ENCODE results near the gene WDR45. TPM values are rescaled to one million over a fixed set of nuclear protein-coding genes. Genes with fewer than 3 reads are reported as not detected.
A peak's percentile ranks its signal among the peaks of the same experiment; 100 is the strongest.

The WDR45 gene
- total RNA-seq, 3 donors from 2014 or later = 44.3 to 90.1 (median 52.6) TPM

- intact Hi-C loops (cut with DNase I, micrococcal nuclease) = no loop called here
- peak in 1 of 3 donors; percentile 17 for DNase-seq
Measured at GRCh38 chrX:49106930-49107329, 27.2 kb upstream of the WDR45 start.

GRCh38 chrX:49106296-49106695 lies 26.6 kb upstream of the WDR45 start:
- Histone ChIP-seq H3K9me3 (no peaks in the 10 kb centered on the region), H3K36me3 (ENCODE audit: low read depth) (no peaks in the 10 kb centered on the region), H3K4me1 (ENCODE audit: low read depth) (no peaks in the 10 kb centered on the region), H3K4me3 (no peak overlapping the region)
- ATAC-seq (no peak), DNase-seq (no peak)
- intact Hi-C loops (cut with DNase I, micrococcal nuclease) = no loop called here
- no peak for TF ChIP-seq CTCF (IDR thresholded peaks at IDR 0.05)

More at GRCh38 chrX:49106930-49107329, 27.2 kb upstream of the WDR45 start:
- H3K4me1 ChIP-seq (ENCODE audit: low read depth) = no peaks in the 10 kb centered on the region
- H3K9me3 ChIP-seq = no peaks in the 10 kb centered on the region
- TF ChIP-seq CTCF (IDR thresholded peaks at IDR 0.05) = no peak
- ATAC-seq = peak; percentile 82
- no peak overlapping the region for H3K4me3 ChIP-seq
- no peaks in the 10 kb centered on the region for H3K36me3 ChIP-seq (ENCODE audit: low read depth)

GRCh38 chrX:49103637-49104036 lies 23.9 kb upstream of the WDR45 start:
- Histone ChIP-seq H3K9me3 (no peaks in the 10 kb centered on the region), H3K36me3 (ENCODE audit: low read depth) (no peaks in the 10 kb centered on the region), H3K4me3 (no peak overlapping the region), H3K4me1 (ENCODE audit: low read depth) (peaks cover 4% of the 10 kb centered on the region)
- ATAC-seq (no peak), DNase-seq (no peak)
- TF ChIP-seq CTCF (IDR thresholded peaks at IDR 0.05) = no peak
- intact Hi-C loops (cut with DNase I, micrococcal nuclease) = no loop called here

GRCh38 chrX:49102190-49102589 lies 22.5 kb upstream of the WDR45 start:
- ATAC-seq = no peak
- H3K4me1 ChIP-seq (ENCODE audit: low read depth) = peaks cover 4% of the 10 kb centered on the region
- H3K36me3 ChIP-seq (ENCODE audit: low read depth) = no peaks in the 10 kb centered on the region
- DNase-seq = no peak
- TF ChIP-seq CTCF (IDR thresholded peaks at IDR 0.05) = no peak
- intact Hi-C loops (cut with DNase I, micrococcal nuclease) = no loop called here
- no peak overlapping the region for H3K4me3 ChIP-seq
- H3K9me3 ChIP-seq = no peaks in the 10 kb centered on the region

GRCh38 chrX:49101629-49101984 lies 21.9 kb upstream of the WDR45 start:
- Histone ChIP-seq H3K4me3 (no peak overlapping the region), H3K4me1 (ENCODE audit: low read depth) (peaks cover 4% of the 10 kb centered on the region), H3K9me3 (no peaks in the 10 kb centered on the region), H3K36me3 (ENCODE audit: low read depth) (no peaks in the 10 kb centered on the region)
- intact Hi-C loops (cut with DNase I, micrococcal nuclease) = no loop called here
- DNase-seq (no peak), ATAC-seq (peak; percentile 1)
- no peak for TF ChIP-seq CTCF (IDR thresholded peaks at IDR 0.05)
